ENCODE measurements around the gene PADI4.

DNA sequence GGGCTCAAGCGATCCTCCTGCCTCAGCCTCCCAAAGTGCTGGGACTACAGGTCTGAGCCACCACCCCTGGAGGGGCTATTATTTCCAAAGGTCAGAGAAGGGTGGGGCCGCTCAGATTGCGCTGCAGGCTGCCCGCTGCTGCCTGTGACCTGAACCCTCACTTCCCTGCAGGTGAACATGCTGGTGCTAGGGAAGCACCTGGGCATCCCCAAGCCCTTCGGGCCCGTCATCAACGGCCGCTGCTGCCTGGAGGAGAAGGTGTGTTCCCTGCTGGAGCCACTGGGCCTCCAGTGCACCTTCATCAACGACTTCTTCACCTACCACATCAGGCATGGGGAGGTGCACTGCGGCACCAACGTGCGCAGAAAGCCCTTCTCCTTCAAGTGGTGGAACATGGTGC is 55.4 kb downstream of the PADI4 start:
- TF ChIP-seq, protein P1, sequence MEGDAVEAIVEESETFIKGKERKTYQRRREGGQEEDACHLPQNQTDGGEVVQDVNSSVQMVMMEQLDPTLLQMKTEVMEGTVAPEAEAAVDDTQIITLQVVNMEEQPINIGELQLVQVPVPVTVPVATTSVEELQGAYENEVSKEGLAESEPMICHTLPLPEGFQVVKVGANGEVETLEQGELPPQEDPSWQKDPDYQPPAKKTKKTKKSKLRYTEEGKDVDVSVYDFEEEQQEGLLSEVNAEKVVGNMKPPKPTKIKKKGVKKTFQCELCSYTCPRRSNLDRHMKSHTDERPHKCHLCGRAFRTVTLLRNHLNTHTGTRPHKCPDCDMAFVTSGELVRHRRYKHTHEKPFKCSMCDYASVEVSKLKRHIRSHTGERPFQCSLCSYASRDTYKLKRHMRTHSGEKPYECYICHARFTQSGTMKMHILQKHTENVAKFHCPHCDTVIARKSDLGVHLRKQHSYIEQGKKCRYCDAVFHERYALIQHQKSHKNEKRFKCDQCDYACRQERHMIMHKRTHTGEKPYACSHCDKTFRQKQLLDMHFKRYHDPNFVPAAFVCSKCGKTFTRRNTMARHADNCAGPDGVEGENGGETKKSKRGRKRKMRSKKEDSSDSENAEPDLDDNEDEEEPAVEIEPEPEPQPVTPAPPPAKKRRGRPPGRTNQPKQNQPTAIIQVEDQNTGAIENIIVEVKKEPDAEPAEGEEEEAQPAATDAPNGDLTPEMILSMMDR (IDR thresholded peaks at IDR 0.05; ENCODE audit: low read depth, low read length), result no peak
- TF ChIP-seq POLR2A (IDR thresholded peaks at IDR 0.05; ENCODE audit: extremely low read depth, insufficient read length), result no peak
- no peak for TF ChIP-seq MYC (IDR thresholded peaks at IDR 0.05; ENCODE audit: low read depth, low read length)

Measured in NB4 (cell line).